Measurements from ENCODE around the gene CDK15. TPM values are rescaled to one million over a fixed set of nuclear protein-coding genes. Genes with fewer than 3 reads are reported as not detected.
"Not testable (repeated sequence)": the region's sequence is repeated elsewhere in the genome, so short reads cannot be mapped to it uniquely, and the experiment has no call there.

CDK15 gene
- total RNA-seq, 1 donor from 2014 or later, result 1.5 TPM

DNA sequence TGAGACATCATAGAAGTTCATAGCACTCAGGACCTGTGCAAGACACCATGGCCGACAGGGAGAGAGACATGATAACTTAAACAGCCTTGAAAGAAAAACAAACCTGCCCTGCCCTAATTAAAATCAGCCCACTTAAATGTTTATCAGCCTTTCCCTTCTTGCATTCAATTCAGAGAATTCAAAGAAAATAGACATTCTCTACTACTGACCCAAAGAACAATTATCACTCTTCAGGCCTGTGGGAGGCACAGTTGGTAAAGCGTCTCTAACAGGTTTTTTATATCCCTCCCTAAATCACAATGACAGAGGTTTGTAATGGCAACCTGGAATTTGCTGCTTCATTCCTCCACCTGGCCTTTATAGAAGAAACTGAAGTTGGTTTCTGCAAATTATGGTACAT lies 1.7 kb downstream of the CDK15 start:
- H3K36me3 ChIP-seq, result no peaks in the 10 kb centered on the region
- H3K4me3 ChIP-seq, result peak overlapping the region in 1 of 2 donors; percentile 33
- H3K27ac ChIP-seq, result peak overlapping the region; percentile 73 to 78
- H3K27me3 ChIP-seq, result no peaks in the 10 kb centered on the region
- H3K4me1 ChIP-seq, result peaks cover 6 to 21% of the 10 kb centered on the region in 2 donors
- no peaks in the 10 kb centered on the region for H3K9me3 ChIP-seq
- intact Hi-C loops (cut with DNase I), result no loop called here
- TF ChIP-seq, protein P1, sequence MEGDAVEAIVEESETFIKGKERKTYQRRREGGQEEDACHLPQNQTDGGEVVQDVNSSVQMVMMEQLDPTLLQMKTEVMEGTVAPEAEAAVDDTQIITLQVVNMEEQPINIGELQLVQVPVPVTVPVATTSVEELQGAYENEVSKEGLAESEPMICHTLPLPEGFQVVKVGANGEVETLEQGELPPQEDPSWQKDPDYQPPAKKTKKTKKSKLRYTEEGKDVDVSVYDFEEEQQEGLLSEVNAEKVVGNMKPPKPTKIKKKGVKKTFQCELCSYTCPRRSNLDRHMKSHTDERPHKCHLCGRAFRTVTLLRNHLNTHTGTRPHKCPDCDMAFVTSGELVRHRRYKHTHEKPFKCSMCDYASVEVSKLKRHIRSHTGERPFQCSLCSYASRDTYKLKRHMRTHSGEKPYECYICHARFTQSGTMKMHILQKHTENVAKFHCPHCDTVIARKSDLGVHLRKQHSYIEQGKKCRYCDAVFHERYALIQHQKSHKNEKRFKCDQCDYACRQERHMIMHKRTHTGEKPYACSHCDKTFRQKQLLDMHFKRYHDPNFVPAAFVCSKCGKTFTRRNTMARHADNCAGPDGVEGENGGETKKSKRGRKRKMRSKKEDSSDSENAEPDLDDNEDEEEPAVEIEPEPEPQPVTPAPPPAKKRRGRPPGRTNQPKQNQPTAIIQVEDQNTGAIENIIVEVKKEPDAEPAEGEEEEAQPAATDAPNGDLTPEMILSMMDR (IDR thresholded peaks at IDR 0.05), result no peak
- DNase-seq (ENCODE audit: low spot score in 2 of 2), result no peak

DNA sequence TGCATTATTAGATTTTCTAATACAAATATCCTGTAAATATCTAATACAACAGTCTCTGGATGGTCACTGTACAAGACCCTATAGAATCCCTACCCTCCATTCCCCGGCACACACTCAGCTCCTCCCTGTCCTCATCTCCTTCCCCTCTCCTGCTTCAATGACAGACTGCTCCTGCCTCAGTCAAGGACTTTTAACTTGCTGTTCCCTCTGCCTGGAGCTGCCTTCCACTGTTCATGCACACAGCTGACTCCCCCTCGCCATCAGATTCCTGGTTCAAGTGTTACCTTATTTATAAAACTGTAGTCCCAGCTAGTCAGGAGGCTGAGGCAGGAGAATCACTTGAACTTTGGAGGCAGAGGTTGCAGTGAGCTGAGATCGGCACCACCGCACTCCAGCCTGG lies 3.3 kb downstream of the CDK15 start:
- H3K4me1 ChIP-seq, result peaks cover 6 to 21% of the 10 kb centered on the region in 2 donors
- intact Hi-C loops (cut with DNase I), result no loop called here
- H3K4me3 ChIP-seq, result no peak overlapping the region
- no peaks in the 10 kb centered on the region for H3K36me3 ChIP-seq
- peaks cover 0 to 6% of the 10 kb centered on the region in 2 donors for H3K9me3 ChIP-seq
- no peak overlapping the region for H3K27ac ChIP-seq
- no peaks in the 10 kb centered on the region for H3K27me3 ChIP-seq
- DNase-seq (ENCODE audit: low spot score in 2 of 2), result no peak
- TF ChIP-seq, protein P1 (IDR thresholded peaks at IDR 0.05), result no peak

DNA sequence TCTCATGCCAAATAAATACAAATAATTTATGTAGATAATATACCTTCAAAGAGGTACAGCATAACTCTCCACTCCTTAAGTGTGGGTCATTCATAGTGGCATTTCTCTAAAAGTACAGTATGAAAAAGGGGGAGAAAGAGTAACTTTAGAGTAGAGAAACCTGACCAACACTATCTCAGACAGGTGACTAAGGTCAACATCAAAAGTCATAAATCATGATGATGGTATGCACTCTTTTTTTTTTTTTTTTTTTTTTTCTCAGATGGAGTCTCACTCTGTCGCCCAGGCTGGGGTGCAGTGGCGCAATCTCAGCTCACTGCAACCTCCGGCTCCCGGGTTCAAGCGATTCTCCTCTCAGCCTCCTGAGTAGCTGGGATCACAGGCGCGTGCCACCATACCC lies 4.3 kb downstream of the CDK15 start:
- H3K4me1 ChIP-seq, result peaks cover 6 to 21% of the 10 kb centered on the region in 2 donors
- H3K9me3 ChIP-seq; intact Hi-C loops (cut with DNase I); H3K4me3 ChIP-seq; H3K27ac ChIP-seq; H3K36me3 ChIP-seq; DNase-seq (ENCODE audit: low spot score in 2 of 2); H3K27me3 ChIP-seq: not testable (repeated sequence)

DNA sequence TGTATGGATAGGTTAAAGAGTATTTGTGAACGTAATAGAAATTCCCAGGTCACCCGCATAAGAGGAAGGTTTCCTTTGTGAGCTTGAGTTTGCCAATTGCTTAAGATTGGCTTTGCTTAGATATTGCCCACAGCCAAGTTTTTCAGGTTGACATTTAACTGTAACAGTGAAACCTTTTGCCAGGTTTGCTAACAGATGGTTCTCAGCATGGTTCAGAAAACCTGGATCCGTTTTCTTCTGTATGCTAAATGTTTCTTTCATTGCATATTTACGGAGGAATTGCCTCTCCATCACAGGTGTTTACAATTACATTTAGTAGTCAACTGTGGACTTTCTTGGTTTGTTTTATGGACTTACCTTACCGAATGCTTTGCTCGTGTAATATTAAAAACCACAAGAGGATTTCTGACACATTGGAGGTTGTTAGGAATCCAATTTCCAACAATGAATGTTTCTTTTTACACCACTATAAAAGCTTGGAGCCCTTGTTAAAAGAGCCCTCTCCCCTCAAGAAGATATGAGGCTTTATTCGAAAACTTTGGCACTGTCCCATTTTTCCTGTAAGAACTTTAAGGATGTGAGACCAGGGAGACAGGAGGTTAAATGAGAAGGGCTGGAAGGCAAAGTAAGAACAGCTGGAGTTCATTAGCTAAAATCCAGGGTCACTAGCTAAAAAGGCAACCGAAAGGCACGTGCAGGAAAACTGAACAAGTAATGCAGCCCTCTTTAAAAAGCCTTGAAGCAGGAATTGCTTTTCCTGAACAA lies 7.8 kb downstream of the CDK15 start:
- Histone ChIP-seq H3K27me3 (no peaks in the 10 kb centered on the region), H3K4me1 (no peaks in the 10 kb centered on the region), H3K27ac (no peak overlapping the region), H3K4me3 (no peak overlapping the region), H3K36me3 (no peaks in the 10 kb centered on the region), H3K9me3 (peaks cover 0 to 6% of the 10 kb centered on the region in 2 donors)
- TF ChIP-seq, protein P1 (IDR thresholded peaks at IDR 0.05), result no peak
- intact Hi-C loops (cut with DNase I), result no loop called here
- DNase-seq (ENCODE audit: low spot score in 2 of 2), result no peak

DNA sequence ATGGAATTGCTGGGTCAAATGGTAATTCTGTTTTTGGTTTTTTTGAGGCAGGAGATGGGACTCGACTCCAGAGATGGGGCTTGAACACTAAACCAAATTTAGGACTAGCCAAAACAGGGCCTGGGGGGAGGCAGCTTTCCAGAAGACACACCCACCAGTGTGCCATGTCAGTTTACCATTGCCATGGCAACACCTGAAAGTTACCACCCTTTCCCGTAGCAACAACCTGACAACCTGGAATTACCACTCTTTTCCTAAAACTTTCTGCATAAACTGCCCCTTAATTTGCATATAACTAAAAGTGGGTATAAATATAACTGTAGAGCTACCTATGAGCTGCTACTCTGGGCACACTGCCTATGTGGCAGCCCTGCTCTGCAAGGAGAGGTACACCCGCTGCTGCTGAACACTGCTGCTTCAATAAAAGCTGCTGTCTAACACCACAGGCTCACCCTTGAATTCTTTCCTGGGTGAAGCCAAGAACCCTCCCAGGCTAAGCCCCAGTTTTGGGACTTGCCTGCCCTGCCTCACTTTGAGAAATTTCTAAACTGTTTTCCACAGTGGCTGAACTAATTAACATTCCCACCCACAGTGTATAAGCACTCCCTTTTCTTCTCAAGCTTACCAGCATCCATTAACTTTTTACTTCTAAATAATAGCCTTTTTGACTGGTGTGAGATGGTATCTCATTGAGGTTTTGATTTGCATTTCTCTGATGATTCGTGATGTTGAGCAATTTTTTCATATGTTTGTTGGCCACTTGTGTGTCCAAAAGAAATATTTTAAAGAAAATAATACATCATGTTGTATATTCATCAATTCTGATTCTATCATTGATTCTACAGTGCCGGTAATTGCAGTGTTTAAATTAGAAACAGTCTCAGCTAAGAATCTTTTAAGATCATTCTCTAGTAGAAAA lies 10.6 kb downstream of the CDK15 start:
- Histone ChIP-seq H3K27ac (no peak overlapping the region), H3K27me3 (no peaks in the 10 kb centered on the region), H3K4me3 (no peak overlapping the region), H3K4me1 (no peaks in the 10 kb centered on the region), H3K36me3 (no peaks in the 10 kb centered on the region), H3K9me3 (peaks cover 0 to 6% of the 10 kb centered on the region in 2 donors)
- intact Hi-C loops (cut with DNase I), result no loop called here
- TF ChIP-seq, protein P1 (IDR thresholded peaks at IDR 0.05), result no peak
- DNase-seq (ENCODE audit: low spot score in 2 of 2), result no peak

Data from ascending aorta (tissue), 2 donors.